Measurements from ENCODE around the gene TMBIM4. TPM values are rescaled to one million over a fixed set of nuclear protein-coding genes. Genes with fewer than 3 reads are reported as not detected.

TMBIM4 gene
- total RNA-seq, 1 experiment from 2014 or later, result 60.3 TPM

- no peak overlapping the region for H3K4me3 Mint-ChIP-seq (ENCODE audit: unreplicated experiment)
- H3K4me1 Mint-ChIP-seq (ENCODE audit: low read depth, unreplicated experiment), result no peaks in the 10 kb centered on the region
- H3K36me3 ChIP-seq (ENCODE audit: control insufficient read depth, insufficient read depth, low read length), result peaks cover 2% of the 10 kb centered on the region
- no peak overlapping the region for H3K4me3 ChIP-seq (ENCODE audit: low read depth, low read length)
- no peaks in the 10 kb centered on the region for H3K9me3 Mint-ChIP-seq (ENCODE audit: unreplicated experiment)
- no peak overlapping the region for H3K27ac Mint-ChIP-seq (ENCODE audit: unreplicated experiment)
- no TSS peak for BruUV-seq (replicated peaks)
- no peaks in the 10 kb centered on the region for H3K4me1 ChIP-seq
- no peak for TF ChIP-seq CTCF (IDR thresholded peaks at IDR 0.05; ENCODE audit: insufficient read depth in 1 of 2, low read depth in 1 of 2, low read length in 1 of 2, severe bottlenecking in 1 of 2, unreplicated experiment in 1 of 2)
- no peaks in the 10 kb centered on the region for H3K27me3 Mint-ChIP-seq (ENCODE audit: insufficient read depth, unreplicated experiment)
- peaks cover 20% of the 10 kb centered on the region for H3K36me3 Mint-ChIP-seq (ENCODE audit: insufficient read depth, unreplicated experiment)
- DNase-seq, result no peak
- intact Hi-C loops (cut with micrococcal nuclease; ENCODE audit: unreplicated experiment), result no loop called here
- CTCF ChIA-PET, result interaction anchor here (0.7 kb wide), 1 partner anchor 24 kb away, joined by 4 read pairs; no protein-coding TSS in a partner anchor
- H3K9me3 ChIP-seq, result no peaks in the 10 kb centered on the region
- no peaks in the 10 kb centered on the region for H3K27me3 ChIP-seq (replicated peaks; ENCODE audit: control insufficient read depth, insufficient read depth, low read length)
- POLR2A ChIA-PET, result interaction anchor here (1.4 kb wide), 1 partner anchor 10 kb away, joined by 3 read pairs; the partner anchor contains the start of gene LLPH
Observed at GRCh38 chr12:66120477-66120876, 49.3 kb downstream of the TMBIM4 start.

DNA sequence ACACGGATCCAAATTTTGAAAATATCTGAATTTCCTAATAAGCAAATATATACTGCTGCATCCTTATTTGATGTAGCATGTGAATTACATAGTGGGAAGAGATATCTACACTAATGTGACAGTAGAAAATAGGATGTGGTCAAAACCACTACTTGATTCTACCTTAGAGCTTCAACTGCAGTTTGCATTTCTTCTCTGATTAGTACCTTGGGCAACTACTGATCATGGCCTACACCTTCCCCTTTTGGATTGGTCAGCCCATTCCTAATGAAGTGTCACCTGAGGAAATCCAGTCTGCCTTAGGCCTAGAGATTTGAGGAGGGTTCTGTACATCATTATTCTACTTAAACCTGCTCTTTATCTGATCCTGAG lies 49.9 kb downstream of the TMBIM4 start:
- Mint-ChIP-seq H3K4me3 (ENCODE audit: unreplicated experiment) (no peak overlapping the region), H3K27ac (ENCODE audit: unreplicated experiment) (no peak overlapping the region), H3K36me3 (ENCODE audit: insufficient read depth, unreplicated experiment) (peaks cover 14% of the 10 kb centered on the region), H3K9me3 (ENCODE audit: unreplicated experiment) (no peaks in the 10 kb centered on the region), H3K27me3 (ENCODE audit: insufficient read depth, unreplicated experiment) (no peaks in the 10 kb centered on the region), H3K4me1 (ENCODE audit: low read depth, unreplicated experiment) (no peaks in the 10 kb centered on the region)
- intact Hi-C loops (cut with micrococcal nuclease; ENCODE audit: unreplicated experiment), result no loop called here
- no peak overlapping the region for H3K4me3 ChIP-seq (ENCODE audit: low read depth, low read length)
- no TSS peak for BruUV-seq (replicated peaks)
- H3K4me1 ChIP-seq, result no peaks in the 10 kb centered on the region
- no peaks in the 10 kb centered on the region for H3K27me3 ChIP-seq (replicated peaks; ENCODE audit: control insufficient read depth, insufficient read depth, low read length)
- no peaks in the 10 kb centered on the region for H3K9me3 ChIP-seq
- CTCF ChIA-PET, result no interaction called here
- POLR2A ChIA-PET, result interaction anchor here (0.8 kb wide), 1 partner anchor 11 kb away, joined by 3 read pairs; the partner anchor contains the start of gene LLPH
- TF ChIP-seq CTCF (IDR thresholded peaks at IDR 0.05; ENCODE audit: insufficient read depth in 1 of 2, low read depth in 1 of 2, low read length in 1 of 2, severe bottlenecking in 1 of 2, unreplicated experiment in 1 of 2), result no peak
- DNase-seq, result no peak
- H3K36me3 ChIP-seq (ENCODE audit: control insufficient read depth, insufficient read depth, low read length), result peaks cover 2% of the 10 kb centered on the region

- Mint-ChIP-seq H3K27ac (ENCODE audit: unreplicated experiment) (no peak overlapping the region), H3K9me3 (ENCODE audit: unreplicated experiment) (no peaks in the 10 kb centered on the region), H3K27me3 (ENCODE audit: insufficient read depth, unreplicated experiment) (no peaks in the 10 kb centered on the region), H3K4me3 (ENCODE audit: unreplicated experiment) (no peak overlapping the region), H3K36me3 (ENCODE audit: insufficient read depth, unreplicated experiment) (peaks cover 9% of the 10 kb centered on the region), H3K4me1 (ENCODE audit: low read depth, unreplicated experiment) (no peaks in the 10 kb centered on the region)
- ChIA-PET POLR2A (interaction anchor here (0.8 kb wide), 1 partner anchor 11 kb away, joined by 3 read pairs; the partner anchor contains the start of gene LLPH), CTCF (no interaction called here)
- no peak for TF ChIP-seq CTCF (IDR thresholded peaks at IDR 0.05; ENCODE audit: insufficient read depth in 1 of 2, low read depth in 1 of 2, low read length in 1 of 2, severe bottlenecking in 1 of 2, unreplicated experiment in 1 of 2)
- H3K9me3 ChIP-seq, result no peaks in the 10 kb centered on the region
- H3K36me3 ChIP-seq (ENCODE audit: control insufficient read depth, insufficient read depth, low read length), result peaks cover 1% of the 10 kb centered on the region
- no peaks in the 10 kb centered on the region for H3K27me3 ChIP-seq (replicated peaks; ENCODE audit: control insufficient read depth, insufficient read depth, low read length)
- BruUV-seq (replicated peaks), result no TSS peak
- intact Hi-C loops (cut with micrococcal nuclease; ENCODE audit: unreplicated experiment), result no loop called here
- no peak overlapping the region for H3K4me3 ChIP-seq (ENCODE audit: low read depth, low read length)
- H3K4me1 ChIP-seq, result no peaks in the 10 kb centered on the region
- no peak for DNase-seq
Observed at GRCh38 chr12:66119229-66119869, 50.4 kb downstream of the TMBIM4 start.

Measured in Caco-2 (cell line).